PC-3 (cell line): ENCODE measurements around the gene PARP1.

Source experiments
- EZH2 ChIP-seq: fragments of 300-600 bp; sonication (generic); IDR thresholded peaks from one replicate; pipeline ENCODE4 v1.6.1; 2017; ENCODE audit warnings: antibody characterized with exemption, mild to moderate bottlenecking, low read length; ENCODE audit not compliant: unreplicated experiment
- EZH2phosphoT487 ChIP-seq: fragments of 300-600 bp; sonication (generic); IDR thresholded peaks from 2 replicates; pipeline ENCODE4 v1.6.1; 2018; ENCODE audit warnings: mild to moderate bottlenecking, antibody characterized with exemption, low read length, borderline replicate concordance
- TF ChIP-seq, protein P1 (sequence below): fragments of 300-600 bp; sonication (generic); conservative IDR thresholded peaks from 2 replicates; pipeline ENCODE4 v1.5.1; 2017; ENCODE audit warnings: antibody characterized with exemption, low read depth, mild to moderate bottlenecking, low read length

DNA sequence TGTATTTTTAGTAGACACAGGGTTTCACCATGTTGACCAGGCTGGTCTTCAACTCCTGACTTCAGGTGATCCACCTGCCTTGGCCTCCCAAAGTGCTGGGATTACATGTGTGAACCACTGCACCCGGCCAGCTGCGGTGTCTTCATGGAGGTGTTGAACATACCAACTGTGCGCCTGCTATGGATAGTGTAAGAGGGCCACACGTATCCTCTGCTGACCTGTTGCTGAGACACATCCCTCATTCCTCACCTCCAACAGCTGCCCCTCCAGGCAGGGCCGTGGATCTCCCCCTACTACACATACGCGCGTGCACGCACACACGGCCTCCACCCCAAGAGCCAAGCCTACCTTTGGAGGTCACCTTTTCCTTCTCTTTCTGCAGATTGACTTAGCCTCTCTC lies 48.0 kb upstream of the PARP1 start:
- TF ChIP-seq, protein P1, sequence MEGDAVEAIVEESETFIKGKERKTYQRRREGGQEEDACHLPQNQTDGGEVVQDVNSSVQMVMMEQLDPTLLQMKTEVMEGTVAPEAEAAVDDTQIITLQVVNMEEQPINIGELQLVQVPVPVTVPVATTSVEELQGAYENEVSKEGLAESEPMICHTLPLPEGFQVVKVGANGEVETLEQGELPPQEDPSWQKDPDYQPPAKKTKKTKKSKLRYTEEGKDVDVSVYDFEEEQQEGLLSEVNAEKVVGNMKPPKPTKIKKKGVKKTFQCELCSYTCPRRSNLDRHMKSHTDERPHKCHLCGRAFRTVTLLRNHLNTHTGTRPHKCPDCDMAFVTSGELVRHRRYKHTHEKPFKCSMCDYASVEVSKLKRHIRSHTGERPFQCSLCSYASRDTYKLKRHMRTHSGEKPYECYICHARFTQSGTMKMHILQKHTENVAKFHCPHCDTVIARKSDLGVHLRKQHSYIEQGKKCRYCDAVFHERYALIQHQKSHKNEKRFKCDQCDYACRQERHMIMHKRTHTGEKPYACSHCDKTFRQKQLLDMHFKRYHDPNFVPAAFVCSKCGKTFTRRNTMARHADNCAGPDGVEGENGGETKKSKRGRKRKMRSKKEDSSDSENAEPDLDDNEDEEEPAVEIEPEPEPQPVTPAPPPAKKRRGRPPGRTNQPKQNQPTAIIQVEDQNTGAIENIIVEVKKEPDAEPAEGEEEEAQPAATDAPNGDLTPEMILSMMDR, result no peak
- TF ChIP-seq EZH2, result no peak
- no peak for TF ChIP-seq EZH2phosphoT487
